Measurements from ENCODE around the gene PACRGL. TPM values are rescaled to one million over a fixed set of nuclear protein-coding genes. Genes with fewer than 3 reads are reported as not detected.
A peak's percentile ranks its signal among the peaks of the same experiment; 100 is the strongest.

The PACRGL gene
- total RNA-seq, result 26.9 and 31.2 TPM in 2 replicates
- long read RNA-seq, partial matches to known transcripts, result 1 of 31 reads
- long read RNA-seq, other reads (novel, unspliced or antisense), result 22 of 31 reads

GRCh38 chr4:20700007-20700761 lies at the start of gene PACRGL:
PACRGL (plus strand) TSS chr4:20700458; CDS start chr4:20704482, 4,024 bp downstream.
- no peak for TF ChIP-seq CTCF (conservative IDR thresholded peaks at IDR 0.05)
- Mint-ChIP-seq H3K27me3 (ENCODE audit: low read depth) (no peaks in the 10 kb centered on the region), H3K27ac (ENCODE audit: unreplicated experiment) (peak within 1 kb of the TSS; percentile 98), H3K36me3 (ENCODE audit: low read depth) (no peaks in the 10 kb centered on the region), H3K9me3 (no peaks in the 10 kb centered on the region), H3K4me1 (peaks cover 40% of the 10 kb centered on the region), H3K4me3 (peak within 1 kb of the TSS; percentile 92)
- DNase-seq (ENCODE audit: low read depth, low spot score), result peak; percentile 88

DNA sequence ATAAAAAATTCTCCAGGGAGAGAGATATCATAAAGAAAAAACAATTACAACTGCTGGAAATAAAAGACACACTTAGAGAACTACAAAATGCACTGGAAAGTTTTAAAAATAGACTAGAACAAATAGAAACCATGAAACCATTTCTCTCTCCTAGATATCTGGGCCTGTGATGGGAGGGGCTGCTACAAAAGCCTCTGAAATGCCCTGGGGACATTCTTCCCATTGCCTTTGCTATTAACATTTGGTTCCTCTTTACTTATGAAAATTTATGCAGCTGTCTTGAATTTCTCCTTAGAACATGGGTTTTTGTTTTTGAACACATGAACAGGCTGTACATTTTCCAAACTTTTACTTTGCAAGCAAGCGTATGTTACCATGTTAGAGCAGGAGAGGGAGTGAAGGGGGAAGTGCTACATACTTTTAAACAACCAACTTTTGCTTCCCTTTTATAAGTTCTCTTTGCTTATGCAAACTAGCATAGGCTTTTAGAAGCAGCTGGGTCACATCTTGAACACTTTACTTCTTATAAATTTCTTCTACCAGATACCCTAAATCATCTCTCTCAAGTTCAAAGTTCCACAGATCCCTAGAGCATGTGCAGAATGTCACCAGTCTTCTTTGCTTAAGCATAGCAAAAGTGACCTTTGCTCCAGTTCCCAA lies 47.9 kb upstream of the PACRGL start:
- Mint-ChIP-seq H3K4me3 (no peak overlapping the region), H3K9me3 (peaks cover 5% of the 10 kb centered on the region), H3K27ac (ENCODE audit: unreplicated experiment) (no peak overlapping the region), H3K27me3 (ENCODE audit: low read depth) (no peaks in the 10 kb centered on the region), H3K36me3 (ENCODE audit: low read depth) (no peaks in the 10 kb centered on the region), H3K4me1 (peaks cover 8% of the 10 kb centered on the region)
- DNase-seq (ENCODE audit: low read depth, low spot score), result no peak
- TF ChIP-seq CTCF (conservative IDR thresholded peaks at IDR 0.05), result no peak

DNA sequence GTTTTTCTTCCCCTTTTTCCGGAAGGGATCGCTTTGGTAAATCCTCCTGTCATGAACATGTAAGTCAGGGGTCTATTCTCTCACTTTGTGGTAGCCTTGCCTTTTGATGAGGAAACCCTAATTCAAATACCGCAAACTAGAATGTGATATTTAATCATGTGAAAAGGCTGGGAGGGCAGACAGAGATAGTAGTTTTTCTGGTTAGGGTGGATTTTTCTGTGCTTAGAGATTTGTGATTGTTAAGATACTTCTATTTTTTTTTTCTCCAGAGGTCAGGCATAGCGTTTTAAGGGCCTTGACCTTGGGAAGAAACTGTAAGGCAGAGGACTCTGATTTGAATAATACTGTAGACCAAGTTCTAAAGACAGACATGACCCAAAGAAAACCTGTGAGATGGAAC lies 41.8 kb upstream of the PACRGL start:
- H3K9me3 Mint-ChIP-seq, result no peaks in the 10 kb centered on the region
- H3K36me3 Mint-ChIP-seq (ENCODE audit: low read depth), result no peaks in the 10 kb centered on the region
- no peak for TF ChIP-seq CTCF (conservative IDR thresholded peaks at IDR 0.05)
- no peak overlapping the region for H3K4me3 Mint-ChIP-seq
- no peaks in the 10 kb centered on the region for H3K27me3 Mint-ChIP-seq (ENCODE audit: low read depth)
- H3K27ac Mint-ChIP-seq (ENCODE audit: unreplicated experiment), result no peak overlapping the region
- no peak for DNase-seq (ENCODE audit: low read depth, low spot score)
- peaks cover 5% of the 10 kb centered on the region for H3K4me1 Mint-ChIP-seq

DNA sequence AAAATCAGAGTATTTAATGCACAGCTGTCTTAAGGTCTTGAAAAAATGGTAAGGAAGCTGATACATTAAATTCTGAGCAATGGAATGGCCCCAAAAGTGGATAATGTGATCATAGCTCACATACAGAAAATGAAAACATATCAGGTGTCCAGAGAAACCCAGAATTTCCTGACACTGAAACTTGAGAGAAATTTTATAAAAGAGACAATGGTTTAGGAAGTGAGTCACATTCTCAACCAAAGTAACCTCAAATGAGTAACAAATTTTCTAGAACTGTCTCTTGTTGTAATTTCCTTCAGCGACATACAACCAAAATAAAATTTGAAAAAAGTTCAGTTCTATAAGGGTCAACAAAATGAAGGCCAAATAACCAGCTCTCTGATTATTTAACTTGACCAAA lies 37.4 kb upstream of the PACRGL start:
- Mint-ChIP-seq H3K27ac (ENCODE audit: unreplicated experiment) (no peak overlapping the region), H3K4me1 (peaks cover 20% of the 10 kb centered on the region), H3K36me3 (ENCODE audit: low read depth) (no peaks in the 10 kb centered on the region), H3K4me3 (no peak overlapping the region), H3K9me3 (no peaks in the 10 kb centered on the region), H3K27me3 (ENCODE audit: low read depth) (peaks cover 3% of the 10 kb centered on the region)
- DNase-seq (ENCODE audit: low read depth, low spot score), result no peak
- TF ChIP-seq CTCF (conservative IDR thresholded peaks at IDR 0.05), result no peak

DNA sequence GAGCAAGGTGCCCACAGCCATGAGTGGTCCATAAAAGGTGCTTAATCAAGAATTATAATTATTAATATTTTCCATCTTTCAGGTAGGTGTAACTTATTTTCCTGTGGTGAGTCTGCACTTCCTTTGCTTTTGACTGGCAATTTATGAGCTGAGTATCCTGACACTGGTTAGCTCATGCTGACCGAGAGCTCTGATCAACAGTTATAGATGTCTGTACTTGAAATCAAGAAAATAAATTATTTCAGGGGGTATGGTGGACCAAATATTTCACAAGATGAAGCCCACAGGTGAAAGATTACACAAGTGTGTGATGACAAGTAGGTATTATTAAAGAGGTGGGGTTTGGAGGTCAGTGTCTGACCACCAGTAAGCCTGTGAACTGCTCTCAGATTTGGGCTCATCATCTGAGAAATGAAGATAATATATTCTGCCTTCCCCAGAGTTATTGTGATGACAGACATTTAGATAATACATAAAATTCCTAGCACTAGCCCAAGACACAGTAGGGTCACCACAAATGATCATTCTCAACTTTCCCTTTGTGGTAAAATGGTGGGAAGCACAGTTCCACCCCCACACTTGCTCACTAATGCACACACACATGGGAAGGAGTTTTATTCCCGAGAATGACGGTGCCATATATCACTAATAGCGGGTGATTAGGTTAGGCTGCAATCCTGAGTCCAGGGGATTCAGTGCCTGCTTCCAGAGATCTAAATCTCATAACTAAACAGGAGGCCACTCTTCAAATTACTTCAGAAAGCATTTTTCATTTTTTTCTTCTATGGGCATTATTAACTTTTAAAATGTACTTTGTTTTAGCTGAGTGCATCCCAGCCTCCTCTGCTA lies 34.0 kb upstream of the PACRGL start:
- TF ChIP-seq CTCF (conservative IDR thresholded peaks at IDR 0.05), result no peak
- Mint-ChIP-seq H3K4me1 (peaks cover 21% of the 10 kb centered on the region), H3K27ac (ENCODE audit: unreplicated experiment) (no peak overlapping the region), H3K9me3 (no peaks in the 10 kb centered on the region), H3K4me3 (no peak overlapping the region), H3K36me3 (ENCODE audit: low read depth) (no peaks in the 10 kb centered on the region), H3K27me3 (ENCODE audit: low read depth) (peaks cover 3% of the 10 kb centered on the region)
- no peak for DNase-seq (ENCODE audit: low read depth, low spot score)
